Activated CD4-positive, alpha-beta T cell treated with anti-CD3 and anti-CD28 coated beads for 36 hours (primary cell): ENCODE measurements around the gene FAM13C. TPM values are rescaled to one million over a fixed set of nuclear protein-coding genes. Genes with fewer than 3 reads are reported as not detected.

ENCODE experiments used
- ATAC-seq: fragments of 200-7000 bp; cut with Tn5 transposase; one replicate; pipeline ENCODE4 v1.10.0; 2021; ENCODE audit warnings: mild to moderate bottlenecking, moderate library complexity
- CTCF ChIA-PET: fragments of 350-600 bp; sonication (Branson Sonifier 250); formaldehyde crosslinking; loops from one replicate; lab custom pipeline; 2021; ENCODE audit warnings: antibody characterized with exemption; lab: Charles Lee
- POLR2A ChIA-PET: fragments of 350-600 bp; sonication (Branson Sonifier 250); formaldehyde crosslinking; loops from one replicate; lab custom pipeline; 2021; ENCODE audit warnings: antibody characterized with exemption, inconsistent platforms; lab: Charles Lee
- DNase-seq: peaks from one replicate; pipeline ENCODE4 v3.0.0-alpha.2; 2020
- H3K27ac Mint-ChIP-seq: one replicate; pipeline ENCODE4 v1.8.0; 2021; ENCODE audit warnings: mixed read lengths
- H3K27me3 Mint-ChIP-seq: one replicate; pipeline ENCODE4 v1.8.0; 2021; ENCODE audit warnings: mixed read lengths
- H3K36me3 Mint-ChIP-seq: one replicate; pipeline ENCODE4 v1.8.0; 2021; ENCODE audit warnings: low read depth, mixed read lengths
- H3K4me1 Mint-ChIP-seq: one replicate; pipeline ENCODE4 v1.8.0; 2021; ENCODE audit warnings: mixed read lengths
- H3K4me3 Mint-ChIP-seq: one replicate; pipeline ENCODE4 v1.8.0; 2021; ENCODE audit warnings: mild to moderate bottlenecking, moderate library complexity, mixed read lengths
- H3K9me3 Mint-ChIP-seq: one replicate; pipeline ENCODE4 v1.8.0; 2021; ENCODE audit warnings: low read depth, mixed read lengths
- intact Hi-C, 2 experiments: fragments of 100-400 bp; cut with DNase I in 1 of 2; cut with micrococcal nuclease in 1 of 2; formaldehyde crosslinking; loops; one replicate each; pipeline versions ENCODE4 v1.14.2 to v1.15.1; 2022 to 2024; cut with DNase I, micrococcal nuclease
- total RNA-seq, 2 experiments: library from RNA; stranded (reverse); gene quantifications; one replicate each; pipeline ENCODE4 v1.2.3, GENCODE V29; 2021

Gene FAM13C
- total RNA-seq, 2 experiments from 2014 or later: 0.35 TPM; not detected in 1

- Mint-ChIP-seq H3K9me3 (no peaks in the 10 kb centered on the region), H3K27ac (no peak overlapping the region), H3K27me3 (peaks cover 3% of the 10 kb centered on the region), H3K36me3 (no peaks in the 10 kb centered on the region), H3K4me1 (no peaks in the 10 kb centered on the region), H3K4me3 (no peak overlapping the region)
- ATAC-seq (no peak), DNase-seq (no peak)
- ChIA-PET POLR2A (no interaction called here), CTCF (no interaction called here)
- intact Hi-C loops: no loop called here
These were observed 21.1 kb upstream of the FAM13C start for GRCh38 chr10:59383436-59383835.

GRCh38 chr10:59382831-59383295 lies 20.5 kb upstream of the FAM13C start:
- no peaks in the 10 kb centered on the region for H3K4me1 Mint-ChIP-seq
- H3K27me3 Mint-ChIP-seq: peaks cover 3% of the 10 kb centered on the region
- H3K9me3 Mint-ChIP-seq: no peaks in the 10 kb centered on the region
- H3K27ac Mint-ChIP-seq: no peak overlapping the region
- intact Hi-C loops: no loop called here
- ChIA-PET POLR2A (no interaction called here), CTCF (no interaction called here)
- DNase-seq (no peak), ATAC-seq (no peak)
- no peaks in the 10 kb centered on the region for H3K36me3 Mint-ChIP-seq
- no peak overlapping the region for H3K4me3 Mint-ChIP-seq

GRCh38 chr10:59381687-59382086 lies 19.3 kb upstream of the FAM13C start:
- no peaks in the 10 kb centered on the region for H3K36me3 Mint-ChIP-seq
- POLR2A ChIA-PET: no interaction called here
- DNase-seq: no peak

GRCh38 chr10:59376846-59377245 lies 14.5 kb upstream of the FAM13C start:
- ATAC-seq (no peak), DNase-seq (no peak)
- H3K9me3 Mint-ChIP-seq: no peaks in the 10 kb centered on the region
- H3K4me3 Mint-ChIP-seq: no peak overlapping the region
- no peaks in the 10 kb centered on the region for H3K36me3 Mint-ChIP-seq
- H3K27me3 Mint-ChIP-seq: no peaks in the 10 kb centered on the region
- no peak overlapping the region for H3K27ac Mint-ChIP-seq
- intact Hi-C loops: no loop called here
- CTCF ChIA-PET: no interaction called here
- POLR2A ChIA-PET: no interaction called here
- H3K4me1 Mint-ChIP-seq: no peaks in the 10 kb centered on the region

More at GRCh38 chr10:59381687-59382086, 19.3 kb upstream of the FAM13C start:
- CTCF ChIA-PET: no interaction called here
- no peak for ATAC-seq
- H3K9me3 Mint-ChIP-seq: no peaks in the 10 kb centered on the region
- peaks cover 3% of the 10 kb centered on the region for H3K27me3 Mint-ChIP-seq
- intact Hi-C loops: no loop called here
- H3K4me3 Mint-ChIP-seq: no peak overlapping the region
- no peaks in the 10 kb centered on the region for H3K4me1 Mint-ChIP-seq
- no peak overlapping the region for H3K27ac Mint-ChIP-seq

- Mint-ChIP-seq H3K4me3 (no peak overlapping the region), H3K36me3 (no peaks in the 10 kb centered on the region), H3K9me3 (no peaks in the 10 kb centered on the region), H3K27ac (no peak overlapping the region), H3K27me3 (no peaks in the 10 kb centered on the region), H3K4me1 (no peaks in the 10 kb centered on the region)
- ChIA-PET CTCF (no interaction called here), POLR2A (no interaction called here)
- ATAC-seq (no peak), DNase-seq (no peak)
- intact Hi-C loops: no loop called here
These were observed 13.6 kb upstream of the FAM13C start for GRCh38 chr10:59375990-59376389.

- CTCF ChIA-PET: no interaction called here
- H3K36me3 Mint-ChIP-seq: no peaks in the 10 kb centered on the region
- H3K27me3 Mint-ChIP-seq: no peaks in the 10 kb centered on the region
- H3K4me3 Mint-ChIP-seq: no peak overlapping the region
- H3K9me3 Mint-ChIP-seq: no peaks in the 10 kb centered on the region
- no peak overlapping the region for H3K27ac Mint-ChIP-seq
- intact Hi-C loops: no loop called here
- no peaks in the 10 kb centered on the region for H3K4me1 Mint-ChIP-seq
- DNase-seq (no peak), ATAC-seq (no peak)
- POLR2A ChIA-PET: no interaction called here
These were observed 12.6 kb upstream of the FAM13C start for GRCh38 chr10:59374916-59375315.

GRCh38 chr10:59373071-59373470 lies 10.7 kb upstream of the FAM13C start:
- intact Hi-C loops: no loop called here
- Mint-ChIP-seq H3K27ac (no peak overlapping the region), H3K27me3 (no peaks in the 10 kb centered on the region), H3K36me3 (no peaks in the 10 kb centered on the region), H3K9me3 (no peaks in the 10 kb centered on the region), H3K4me1 (no peaks in the 10 kb centered on the region), H3K4me3 (no peak overlapping the region)
- POLR2A ChIA-PET: no interaction called here
- DNase-seq (no peak), ATAC-seq (no peak)
- CTCF ChIA-PET: no interaction called here

- Mint-ChIP-seq H3K27me3 (no peaks in the 10 kb centered on the region), H3K9me3 (no peaks in the 10 kb centered on the region), H3K36me3 (no peaks in the 10 kb centered on the region), H3K4me1 (no peaks in the 10 kb centered on the region), H3K27ac (no peak overlapping the region), H3K4me3 (no peak overlapping the region)
- ATAC-seq: no peak
- intact Hi-C loops: no loop called here
- ChIA-PET POLR2A (no interaction called here), CTCF (no interaction called here)
- DNase-seq: no peak
These were observed 10.2 kb upstream of the FAM13C start for GRCh38 chr10:59372543-59372942.

GRCh38 chr10:59366290-59366689 lies 3.9 kb upstream of the FAM13C start:
- no peak overlapping the region for H3K4me3 Mint-ChIP-seq
- ChIA-PET POLR2A (no interaction called here), CTCF (interaction anchor here (0.6 kb wide), 1 partner anchor 733 kb away, joined by 3 read pairs; no protein-coding TSS in a partner anchor)
- ATAC-seq (no peak), DNase-seq (no peak)
- H3K27me3 Mint-ChIP-seq: peaks cover 20% of the 10 kb centered on the region
- no peaks in the 10 kb centered on the region for H3K36me3 Mint-ChIP-seq
- no peak overlapping the region for H3K27ac Mint-ChIP-seq
- H3K4me1 Mint-ChIP-seq: peaks cover 12% of the 10 kb centered on the region
- H3K9me3 Mint-ChIP-seq: no peaks in the 10 kb centered on the region
- intact Hi-C loops: no loop called here

- ATAC-seq: no peak
- ChIA-PET CTCF (no interaction called here), POLR2A (interaction anchor here (0.7 kb wide), 1 partner anchor 26 kb away, joined by 3 read pairs; no protein-coding TSS in a partner anchor)
- Mint-ChIP-seq H3K9me3 (no peaks in the 10 kb centered on the region), H3K36me3 (no peaks in the 10 kb centered on the region), H3K27me3 (peaks cover 27% of the 10 kb centered on the region), H3K4me1 (peaks cover 12% of the 10 kb centered on the region), H3K27ac (no peak overlapping the region), H3K4me3 (no peak overlapping the region)
- intact Hi-C loops: no loop called here
- DNase-seq: no peak
These were observed 1.2 kb upstream of the FAM13C start for GRCh38 chr10:59363446-59363958.

GRCh38 chr10:59362959-59363381 lies 621 bp upstream of the FAM13C start:
- Mint-ChIP-seq H3K36me3 (no peaks in the 10 kb centered on the region), H3K27ac (no peak overlapping the region), H3K4me1 (peaks cover 12% of the 10 kb centered on the region), H3K27me3 (peaks cover 27% of the 10 kb centered on the region), H3K4me3 (peak overlapping the region; percentile 35), H3K9me3 (no peaks in the 10 kb centered on the region)
- no peak for ATAC-seq
- ChIA-PET CTCF (no interaction called here), POLR2A (interaction anchor here (0.7 kb wide), 1 partner anchor 26 kb away, joined by 3 read pairs; no protein-coding TSS in a partner anchor)
- intact Hi-C loops: no loop called here
- DNase-seq: peak; percentile 16

- peaks cover 29% of the 10 kb centered on the region for H3K27me3 Mint-ChIP-seq
- CTCF ChIA-PET: no interaction called here
- H3K4me3 Mint-ChIP-seq: peak overlapping the region; percentile 50
- ATAC-seq (peak; percentile 75), DNase-seq (no peak)
- H3K27ac Mint-ChIP-seq: no peak overlapping the region
- intact Hi-C loops: no loop called here
- POLR2A ChIA-PET: no interaction called here
- H3K36me3 Mint-ChIP-seq: no peaks in the 10 kb centered on the region
- no peaks in the 10 kb centered on the region for H3K9me3 Mint-ChIP-seq
- peaks cover 12% of the 10 kb centered on the region for H3K4me1 Mint-ChIP-seq
These were observed 646 bp downstream of the FAM13C start for GRCh38 chr10:59361663-59362143.
